Suprapubic skin (tissue), 4 donors: ENCODE measurements around the gene CDK19. TPM values are rescaled to one million over a fixed set of nuclear protein-coding genes. Genes with fewer than 3 reads are reported as not detected.

Experiments
- DNase-seq, 2 donors: peaks; one replicate each; pipeline ENCODE4 v3.0.0-alpha.2; 2019; ENCODE audit warnings: low spot score in 2 of 2
- H3K27ac ChIP-seq: fragments of 200-600 bp; sonication (generic); one replicate; pipeline ENCODE4 v1.5.1; 2019
- H3K27me3 ChIP-seq: fragments of 200-600 bp; sonication (generic); one replicate; pipeline ENCODE4 v1.5.1; 2019
- H3K36me3 ChIP-seq: fragments of 200-600 bp; sonication (generic); one replicate; pipeline ENCODE4 v1.5.1; 2019
- H3K4me1 ChIP-seq: fragments of 200-600 bp; sonication (generic); one replicate; pipeline ENCODE4 v1.5.1; 2019
- H3K4me3 ChIP-seq: fragments of 200-600 bp; sonication (generic); one replicate; pipeline ENCODE4 v1.5.1; 2019; ENCODE audit warnings: mild to moderate bottlenecking
- H3K9me3 ChIP-seq: fragments of 200-600 bp; sonication (generic); one replicate; pipeline ENCODE4 v1.5.1; 2019
- EP300 ChIP-seq: sonication (generic); formaldehyde crosslinking; IDR thresholded peaks from one replicate; pipeline ENCODE4 v1.6.1; 2017; ENCODE audit warnings: antibody characterized with exemption
- POLR2A ChIP-seq, 2 donors: fragments of 450-650 bp; IDR thresholded peaks; one replicate each; pipeline ENCODE4 v1.6.1; 2017; ENCODE audit warnings: antibody characterized with exemption in 2 of 2, mild to moderate bottlenecking in 2 of 2, moderate library complexity in 2 of 2
- POLR2AphosphoS5 ChIP-seq, 3 donors: sonication (generic); formaldehyde crosslinking; IDR thresholded peaks; one replicate each; pipeline ENCODE4 v1.6.1; 2017; ENCODE audit warnings: antibody characterized with exemption in 3 of 3
- WGBS: methylation state at CpG from one replicate; pipeline ENCODE4 v1.1.5; 2018; 5-methylcytosine and 5-hydroxymethylcytosine counted together
- total RNA-seq, 4 donors: library from RNA; depleted of rRNA; stranded (reverse); fragments of >200 nt; gene quantifications; one replicate each; pipeline ENCODE4 v1.1.0, GENCODE V29; 2016
- TF ChIP-seq, protein P1 (sequence below), 2 donors: fragments of 200-600 bp in 1 of 2; fragments of 450-650 bp in 1 of 2; sonication (generic) in 1 of 2; IDR thresholded peaks; one replicate each; pipeline ENCODE4 v1.5.1; 2016 to 2019; ENCODE audit warnings: antibody characterized with exemption in 2 of 2, mild to moderate bottlenecking in 1 of 2, moderate library complexity in 1 of 2

Gene CDK19
- total RNA-seq, 4 donors from 2014 or later, result 14.1 to 20.6 (median 19.4) TPM

DNA sequence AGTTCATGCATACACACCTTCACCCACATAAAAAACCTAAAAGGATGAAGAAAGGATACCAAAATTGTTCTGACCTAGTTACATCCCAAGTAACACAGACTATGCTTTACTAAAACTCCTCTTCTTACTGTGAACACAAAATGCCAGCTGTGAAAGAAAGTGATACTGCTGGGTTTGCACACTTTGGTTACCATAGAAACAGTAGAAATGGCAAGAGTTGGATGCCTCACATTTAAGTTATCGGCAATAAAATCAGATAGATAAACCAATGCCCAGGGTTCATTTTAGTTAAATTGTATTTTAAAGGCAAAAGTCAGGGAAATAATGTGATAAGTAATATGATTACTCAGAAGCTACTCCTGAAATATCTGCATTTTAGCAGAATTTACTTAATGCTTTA, 161.9 kb downstream of the CDK19 start:
- no peaks in the 10 kb centered on the region for H3K27me3 ChIP-seq
- H3K4me1 ChIP-seq, result peaks cover 7% of the 10 kb centered on the region
- no peaks in the 10 kb centered on the region for H3K36me3 ChIP-seq
- no peak overlapping the region for H3K4me3 ChIP-seq
- DNase-seq, result no peak
- H3K9me3 ChIP-seq, result no peaks in the 10 kb centered on the region
- TF ChIP-seq, protein P1, sequence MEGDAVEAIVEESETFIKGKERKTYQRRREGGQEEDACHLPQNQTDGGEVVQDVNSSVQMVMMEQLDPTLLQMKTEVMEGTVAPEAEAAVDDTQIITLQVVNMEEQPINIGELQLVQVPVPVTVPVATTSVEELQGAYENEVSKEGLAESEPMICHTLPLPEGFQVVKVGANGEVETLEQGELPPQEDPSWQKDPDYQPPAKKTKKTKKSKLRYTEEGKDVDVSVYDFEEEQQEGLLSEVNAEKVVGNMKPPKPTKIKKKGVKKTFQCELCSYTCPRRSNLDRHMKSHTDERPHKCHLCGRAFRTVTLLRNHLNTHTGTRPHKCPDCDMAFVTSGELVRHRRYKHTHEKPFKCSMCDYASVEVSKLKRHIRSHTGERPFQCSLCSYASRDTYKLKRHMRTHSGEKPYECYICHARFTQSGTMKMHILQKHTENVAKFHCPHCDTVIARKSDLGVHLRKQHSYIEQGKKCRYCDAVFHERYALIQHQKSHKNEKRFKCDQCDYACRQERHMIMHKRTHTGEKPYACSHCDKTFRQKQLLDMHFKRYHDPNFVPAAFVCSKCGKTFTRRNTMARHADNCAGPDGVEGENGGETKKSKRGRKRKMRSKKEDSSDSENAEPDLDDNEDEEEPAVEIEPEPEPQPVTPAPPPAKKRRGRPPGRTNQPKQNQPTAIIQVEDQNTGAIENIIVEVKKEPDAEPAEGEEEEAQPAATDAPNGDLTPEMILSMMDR (IDR thresholded peaks at IDR 0.05), result no peak
- TF ChIP-seq POLR2AphosphoS5 (IDR thresholded peaks at IDR 0.05) (no peak), EP300 (no peak), POLR2A (IDR thresholded peaks at IDR 0.05) (no peak)
- 88% methylated on average over 1 of the region's 1 CpG for WGBS
- H3K27ac ChIP-seq, result no peak overlapping the region

DNA sequence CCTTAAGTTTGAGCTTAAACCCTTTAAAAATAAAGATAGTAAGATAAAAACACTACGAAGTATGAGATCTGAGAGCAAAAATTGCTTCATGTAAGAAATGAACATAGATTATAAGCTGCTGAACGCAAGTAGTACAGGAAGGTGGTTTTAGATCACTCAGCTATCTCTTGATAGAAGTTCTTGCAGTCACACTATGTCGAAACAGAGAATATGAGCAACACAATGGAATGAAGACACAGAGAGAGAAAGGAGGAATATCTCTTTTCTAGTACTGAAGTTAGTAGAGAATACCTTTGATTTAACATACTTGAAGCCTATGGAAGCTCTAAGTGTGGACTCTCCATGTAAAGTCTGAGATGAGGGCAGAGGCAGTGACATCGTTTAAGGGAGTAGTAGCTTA, 162.7 kb downstream of the CDK19 start:
- no peaks in the 10 kb centered on the region for H3K36me3 ChIP-seq
- no peak overlapping the region for H3K4me3 ChIP-seq
- WGBS, result 93% methylated on average over 4 of the region's 4 CpGs
- no peaks in the 10 kb centered on the region for H3K9me3 ChIP-seq
- H3K27me3 ChIP-seq, result no peaks in the 10 kb centered on the region
- no peak for DNase-seq
- no peak overlapping the region for H3K27ac ChIP-seq
- TF ChIP-seq, protein P1 (IDR thresholded peaks at IDR 0.05), result no peak
- TF ChIP-seq POLR2A (IDR thresholded peaks at IDR 0.05) (no peak), EP300 (no peak), POLR2AphosphoS5 (IDR thresholded peaks at IDR 0.05) (no peak)
- H3K4me1 ChIP-seq, result peaks cover 7% of the 10 kb centered on the region

DNA sequence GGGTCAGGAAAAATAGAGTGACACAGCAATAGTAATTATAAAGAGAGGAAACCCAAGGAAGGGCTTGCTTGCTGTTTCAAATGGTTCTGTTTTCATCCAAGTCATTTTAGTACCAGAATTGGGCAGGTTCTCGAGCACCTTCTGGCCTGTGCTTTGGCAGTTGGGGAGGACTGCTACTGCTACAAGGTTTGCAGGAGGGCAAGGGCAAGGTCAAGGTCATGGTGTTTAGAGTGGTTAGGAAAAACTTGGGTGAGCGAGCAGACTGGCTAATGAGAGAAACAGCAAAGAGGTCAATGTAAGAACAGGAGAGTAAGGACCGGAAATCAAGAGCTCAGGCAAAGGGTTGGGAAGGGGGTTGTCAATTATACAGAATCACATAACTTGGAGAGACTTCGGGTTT, 164.5 kb downstream of the CDK19 start:
- 94% methylated on average over 4 of the region's 4 CpGs for WGBS
- Histone ChIP-seq H3K27me3 (no peaks in the 10 kb centered on the region), H3K36me3 (peaks cover 8% of the 10 kb centered on the region), H3K9me3 (no peaks in the 10 kb centered on the region), H3K4me3 (no peak overlapping the region), H3K4me1 (no peaks in the 10 kb centered on the region), H3K27ac (no peak overlapping the region)
- no peak for TF ChIP-seq EP300
- TF ChIP-seq, protein P1 (IDR thresholded peaks at IDR 0.05), result no peak
- no peak for TF ChIP-seq POLR2AphosphoS5 (IDR thresholded peaks at IDR 0.05)
- TF ChIP-seq POLR2A (IDR thresholded peaks at IDR 0.05), result no peak
- no peak for DNase-seq

DNA sequence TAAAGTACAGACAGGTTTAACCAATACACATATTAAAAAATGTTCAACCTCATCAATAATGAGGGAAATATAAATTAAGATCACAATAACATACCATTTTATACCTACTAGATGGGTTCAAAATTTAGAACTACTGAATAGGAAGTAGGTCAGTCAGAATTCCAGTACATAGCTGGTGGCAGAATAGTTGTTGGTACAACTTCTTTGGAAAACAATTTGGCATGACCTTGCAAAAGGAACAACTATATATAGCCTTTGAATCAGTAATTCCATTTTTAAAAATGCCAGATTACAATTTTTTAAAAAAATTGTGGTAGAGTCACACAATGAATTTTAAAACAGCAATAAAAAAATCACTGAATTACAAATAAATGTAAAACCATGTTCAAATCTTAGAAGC, 165.6 kb downstream of the CDK19 start:
- DNase-seq, result no peak
- peaks cover 13% of the 10 kb centered on the region for H3K36me3 ChIP-seq
- TF ChIP-seq POLR2AphosphoS5 (IDR thresholded peaks at IDR 0.05) (no peak), POLR2A (IDR thresholded peaks at IDR 0.05) (no peak), EP300 (no peak)
- TF ChIP-seq, protein P1 (IDR thresholded peaks at IDR 0.05), result no peak
- no peak overlapping the region for H3K27ac ChIP-seq
- no peaks in the 10 kb centered on the region for H3K9me3 ChIP-seq
- H3K4me1 ChIP-seq, result no peaks in the 10 kb centered on the region
- no peak overlapping the region for H3K4me3 ChIP-seq
- no peaks in the 10 kb centered on the region for H3K27me3 ChIP-seq

DNA sequence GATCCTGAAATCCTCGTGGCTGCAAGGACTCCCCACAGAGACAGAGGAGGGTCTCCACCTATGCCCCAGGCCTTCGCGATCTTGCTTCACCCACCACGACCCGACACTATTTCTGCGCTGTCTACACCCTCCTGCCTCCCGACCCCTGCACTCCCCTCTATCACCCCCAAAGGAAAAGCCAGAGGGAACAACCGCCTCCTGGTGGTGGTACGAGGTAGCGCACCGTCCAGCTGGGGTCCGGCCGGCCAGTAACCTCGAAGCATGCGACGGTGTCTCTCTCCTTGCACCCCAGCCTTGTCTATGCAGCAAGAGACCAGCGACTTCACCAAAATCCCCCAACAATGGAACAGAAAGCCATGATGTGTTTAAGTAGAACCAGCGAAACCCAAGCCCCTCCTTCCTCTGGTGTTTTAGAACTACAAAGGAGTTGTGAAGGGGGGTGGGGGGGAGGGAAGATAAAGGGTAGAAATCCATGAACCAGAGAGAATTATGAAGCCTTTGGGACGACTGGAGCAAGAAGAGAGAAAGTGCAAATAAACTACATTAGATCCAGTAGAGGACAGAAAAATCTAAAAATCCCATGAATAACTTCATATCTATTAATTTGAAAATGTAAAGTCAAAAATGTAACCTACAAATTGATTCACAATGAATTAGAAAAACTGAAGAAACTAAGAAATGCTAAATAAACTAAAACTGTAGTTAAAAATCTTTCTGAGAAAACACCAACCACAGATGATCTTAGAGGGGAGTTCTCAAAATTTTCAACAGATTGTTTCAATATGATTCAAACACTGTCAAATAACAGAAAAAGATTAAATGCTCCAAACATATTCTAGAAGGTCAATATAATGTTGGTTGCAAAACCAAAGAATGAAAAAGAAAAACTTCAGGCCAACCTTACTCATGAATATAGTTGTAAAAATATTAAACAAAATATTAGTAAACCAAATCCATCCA, 168.0 kb downstream of the CDK19 start:
- Histone ChIP-seq H3K27me3 (no peaks in the 10 kb centered on the region), H3K4me1 (no peaks in the 10 kb centered on the region), H3K36me3 (peaks cover 13% of the 10 kb centered on the region), H3K27ac (no peak overlapping the region), H3K4me3 (no peak overlapping the region), H3K9me3 (no peaks in the 10 kb centered on the region)
- TF ChIP-seq EP300 (no peak), POLR2AphosphoS5 (IDR thresholded peaks at IDR 0.05) (no peak), POLR2A (IDR thresholded peaks at IDR 0.05) (no peak)
- TF ChIP-seq, protein P1 (IDR thresholded peaks at IDR 0.05), result no peak
- WGBS, result 81% methylated on average over 19 of the region's 19 CpGs
- DNase-seq, result no peak
